PC-3 (cell line): Measurements from ENCODE around the gene EVL. TPM values are rescaled to one million over a fixed set of nuclear protein-coding genes. Genes with fewer than 3 reads are reported as not detected.
A peak's percentile ranks its signal among the peaks of the same experiment; 100 is the strongest.

Experiments
- ATAC-seq: fragments of 200-7000 bp; cut with Tn5 transposase; 2 replicates; pipeline ENCODE4 v1.9.1; 2020; ENCODE audit warnings: mild to moderate bottlenecking, moderate library complexity
- BruUV-seq: library from RNA; stranded (reverse); fragments of 400-500 nt; replicated peaks from 2 replicates; lab custom pipeline; 2021; lab: Mats Ljungman, UMichigan
- CTCF ChIA-PET: fragments of 300-600 bp; sonication (Branson Sonifier 250); formaldehyde crosslinking; loops from one replicate; lab custom pipeline; 2022; ENCODE audit warnings: antibody characterized with exemption; lab: Charles Lee
- POLR2A ChIA-PET: fragments of 300-600 bp; sonication (Branson Sonifier 250); formaldehyde crosslinking; loops from one replicate; lab custom pipeline; 2022; ENCODE audit warnings: antibody characterized with exemption; ENCODE audit not compliant: unreplicated experiment; lab: Charles Lee
- DNase-seq: peaks from one replicate; pipeline ENCODE4 v3.0.0-alpha.2; 2015
- H2AFZ ChIP-seq: fragments of 300-600 bp; sonication (generic); 2 replicates; pipeline ENCODE4 v1.6.0; 2016; ENCODE audit warnings: antibody characterized with exemption, low read length
- H3F3A ChIP-seq: fragments of 300-600 bp; sonication (generic); one replicate; pipeline ENCODE4 v1.6.0; 2017; ENCODE audit warnings: antibody characterized with exemption, low read length, control low read depth, mild to moderate bottlenecking; ENCODE audit not compliant: unreplicated experiment
- H3K27ac ChIP-seq: fragments of 300-600 bp; sonication (generic); 2 replicates; pipeline ENCODE4 v1.5.1; 2016; ENCODE audit warnings: mild to moderate bottlenecking, low read length
- H3K27me3 ChIP-seq: fragments of 300-600 bp; sonication (generic); 2 replicates; pipeline ENCODE4 v1.6.1; 2016; ENCODE audit warnings: low read length, mixed read lengths
- H3K36me3 ChIP-seq: fragments of 300-600 bp; sonication (generic); 2 replicates; pipeline ENCODE4 v1.6.1; 2016; ENCODE audit warnings: low read depth, mixed run types, low read length, mixed read lengths
- H3K4me1 ChIP-seq: fragments of 300-600 bp; sonication (generic); 2 replicates; pipeline ENCODE4 v1.5.1; 2016; ENCODE audit warnings: low read length; ENCODE audit not compliant: insufficient read depth
- H3K4me2 ChIP-seq: fragments of 300-600 bp; sonication (generic); 2 replicates; pipeline ENCODE4 v1.6.0; 2016; ENCODE audit warnings: low read length
- H3K4me3 ChIP-seq: fragments of 300-600 bp; sonication (generic); 2 replicates; pipeline ENCODE4 v1.5.1; 2016; ENCODE audit warnings: mild to moderate bottlenecking, low read length, mixed read lengths
- H3K79me2 ChIP-seq: fragments of 300-600 bp; sonication (generic); 2 replicates; pipeline ENCODE4 v1.6.1; 2017; ENCODE audit warnings: low read length, mixed read lengths
- H3K9ac ChIP-seq: fragments of 300-600 bp; sonication (generic); 2 replicates; pipeline ENCODE4 v1.6.0; 2016; ENCODE audit warnings: mild to moderate bottlenecking, low read length
- H3K9me2 ChIP-seq: fragments of 300-600 bp; sonication (generic); replicated peaks from 2 replicates; pipeline ENCODE4 v1.6.1; 2016; ENCODE audit warnings: mixed run types, low read length, mixed read lengths
- H3K9me3 ChIP-seq: fragments of 300-600 bp; sonication (generic); 2 replicates; pipeline ENCODE4 v1.6.1; 2016; ENCODE audit warnings: low read length, mixed read lengths
- H4K20me1 ChIP-seq: fragments of 300-600 bp; sonication (generic); 2 replicates; pipeline ENCODE4 v1.6.1; 2016; ENCODE audit warnings: low read length, mixed read lengths
- EZH2 ChIP-seq: fragments of 300-600 bp; sonication (generic); IDR thresholded peaks from one replicate; pipeline ENCODE4 v1.6.1; 2017; ENCODE audit warnings: antibody characterized with exemption, mild to moderate bottlenecking, low read length; ENCODE audit not compliant: unreplicated experiment
- EZH2phosphoT487 ChIP-seq: fragments of 300-600 bp; sonication (generic); IDR thresholded peaks from 2 replicates; pipeline ENCODE4 v1.6.1; 2018; ENCODE audit warnings: mild to moderate bottlenecking, antibody characterized with exemption, low read length, borderline replicate concordance
- intact Hi-C: fragments of 100-400 bp; cut with micrococcal nuclease; formaldehyde crosslinking; loops from 2 replicates; pipeline ENCODE4 v1.9.0; 2023
- total RNA-seq: library from RNA; depleted of rRNA; stranded (reverse); fragments of >200 nt; gene quantifications from 2 replicates; pipeline ENCODE4 v1.2.3, GENCODE V29; 2014
- TF ChIP-seq, protein P1 (sequence below): fragments of 300-600 bp; sonication (generic); conservative IDR thresholded peaks from 2 replicates; pipeline ENCODE4 v1.5.1; 2017; ENCODE audit warnings: antibody characterized with exemption, low read depth, mild to moderate bottlenecking, low read length

Gene EVL
- total RNA-seq, 1 experiment from 2014 or later: 26.5 TPM

DNA sequence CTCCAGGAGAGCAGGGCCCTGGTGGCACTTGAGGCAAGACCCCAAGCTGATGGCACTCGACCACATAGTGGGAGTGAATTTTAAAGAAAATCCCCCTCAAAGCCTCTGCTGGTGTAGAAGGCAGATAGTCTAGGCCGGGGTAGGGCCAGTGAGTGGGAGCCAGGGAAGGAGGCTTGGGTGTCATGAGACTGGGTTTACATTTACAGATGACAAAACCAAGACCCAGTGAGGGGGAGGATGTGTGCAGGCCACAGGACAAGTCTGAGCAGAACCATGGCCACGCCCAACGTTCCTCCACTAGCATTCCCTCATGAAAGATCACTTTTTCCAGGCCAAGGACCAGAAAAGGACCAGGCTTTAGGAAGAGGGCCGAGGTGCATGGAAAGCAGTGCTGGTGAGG lies 42.0 kb downstream of the EVL start:
- CTCF ChIA-PET: interaction anchor here (0.8 to 0.9 kb wide), 2 partner anchors 35 to 86 kb away, joined by 4 read pairs; no protein-coding TSS in a partner anchor
- intact Hi-C loops: loop anchor here (5.0 kb wide), 1 partner anchor 75 kb away; no protein-coding TSS in a partner anchor
- TF ChIP-seq EZH2 (no peak), EZH2phosphoT487 (no peak)
- TF ChIP-seq, protein P1, sequence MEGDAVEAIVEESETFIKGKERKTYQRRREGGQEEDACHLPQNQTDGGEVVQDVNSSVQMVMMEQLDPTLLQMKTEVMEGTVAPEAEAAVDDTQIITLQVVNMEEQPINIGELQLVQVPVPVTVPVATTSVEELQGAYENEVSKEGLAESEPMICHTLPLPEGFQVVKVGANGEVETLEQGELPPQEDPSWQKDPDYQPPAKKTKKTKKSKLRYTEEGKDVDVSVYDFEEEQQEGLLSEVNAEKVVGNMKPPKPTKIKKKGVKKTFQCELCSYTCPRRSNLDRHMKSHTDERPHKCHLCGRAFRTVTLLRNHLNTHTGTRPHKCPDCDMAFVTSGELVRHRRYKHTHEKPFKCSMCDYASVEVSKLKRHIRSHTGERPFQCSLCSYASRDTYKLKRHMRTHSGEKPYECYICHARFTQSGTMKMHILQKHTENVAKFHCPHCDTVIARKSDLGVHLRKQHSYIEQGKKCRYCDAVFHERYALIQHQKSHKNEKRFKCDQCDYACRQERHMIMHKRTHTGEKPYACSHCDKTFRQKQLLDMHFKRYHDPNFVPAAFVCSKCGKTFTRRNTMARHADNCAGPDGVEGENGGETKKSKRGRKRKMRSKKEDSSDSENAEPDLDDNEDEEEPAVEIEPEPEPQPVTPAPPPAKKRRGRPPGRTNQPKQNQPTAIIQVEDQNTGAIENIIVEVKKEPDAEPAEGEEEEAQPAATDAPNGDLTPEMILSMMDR: no peak
- Histone ChIP-seq H3K36me3 (no peaks in the 10 kb centered on the region), H3K27ac (no peak overlapping the region), H3K4me2 (no peak overlapping the region), H3K4me3 (no peak overlapping the region), H4K20me1 (no peaks in the 10 kb centered on the region), H3K4me1 (peaks cover 21% of the 10 kb centered on the region), H2AFZ (no peak overlapping the region), H3K9me2 (no peaks in the 10 kb centered on the region), H3K79me2 (no peaks in the 10 kb centered on the region), H3K9me3 (no peaks in the 10 kb centered on the region), H3K27me3 (no peaks in the 10 kb centered on the region), H3K9ac (no peak overlapping the region), H3F3A (no peaks in the 10 kb centered on the region)
- POLR2A ChIA-PET: no interaction called here
- DNase-seq: no peak
- BruUV-seq: no TSS peak
- no peak for ATAC-seq

DNA sequence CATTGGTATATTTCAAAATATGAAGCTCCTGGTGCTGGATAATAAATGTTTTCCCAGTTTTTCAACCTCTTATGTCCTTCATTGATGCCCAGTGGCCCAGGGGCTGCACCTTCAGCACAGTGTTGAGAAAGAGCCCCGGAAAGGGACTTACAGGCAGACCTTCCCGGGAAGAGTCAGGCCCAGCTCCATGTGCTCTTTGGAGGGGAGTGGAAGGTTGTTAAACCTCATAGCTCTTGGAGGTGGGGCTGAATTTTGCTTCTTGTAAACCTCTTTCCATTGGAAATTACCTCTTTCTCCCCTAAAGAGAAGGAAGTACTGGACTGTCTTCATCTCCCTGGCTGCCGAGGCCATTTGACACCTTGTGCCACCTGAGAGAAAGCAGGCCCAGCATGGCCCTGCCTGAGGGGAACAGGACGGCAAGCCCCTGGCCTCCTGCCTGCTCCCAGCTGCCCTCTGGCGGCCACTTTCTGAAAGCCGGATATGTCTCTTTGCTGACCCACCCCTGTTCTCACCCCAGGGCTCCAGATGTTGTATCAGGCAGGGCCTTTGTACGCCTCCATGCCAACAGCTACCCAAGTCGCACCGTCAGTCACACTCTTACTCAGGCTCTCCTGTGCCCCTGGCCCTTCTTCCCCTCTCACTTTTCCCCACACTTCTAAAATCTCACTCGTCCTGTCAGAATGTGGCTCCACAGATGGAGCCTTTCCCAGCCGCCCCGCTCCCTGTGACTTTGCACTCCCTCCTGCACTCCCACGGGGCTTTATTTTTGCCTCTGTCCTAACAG lies 43.0 kb downstream of the EVL start:
- intact Hi-C loops: loop anchor here (1.0 to 5.0 kb wide), 5 partner anchors 32 to 126 kb away; no protein-coding TSS in a partner anchor
- no peaks in the 10 kb centered on the region for H3K79me2 ChIP-seq
- DNase-seq: peak; percentile 82
- no peak overlapping the region for H3K4me3 ChIP-seq
- TF ChIP-seq EZH2: no peak
- TF ChIP-seq, protein P1: peak; percentile 93
- H3K9me3 ChIP-seq: no peaks in the 10 kb centered on the region
- POLR2A ChIA-PET: no interaction called here
- no peak overlapping the region for H3K9ac ChIP-seq
- CTCF ChIA-PET: interaction anchor here (0.6 to 0.9 kb wide), 6 partner anchors 34 to 113 kb away, joined by 3 to 4 read pairs (median 3); no protein-coding TSS in a partner anchor
- no peak overlapping the region for H3K27ac ChIP-seq
- H3K4me1 ChIP-seq: peaks cover 21% of the 10 kb centered on the region
- H3K9me2 ChIP-seq: no peaks in the 10 kb centered on the region
- H4K20me1 ChIP-seq: no peaks in the 10 kb centered on the region
- H3K36me3 ChIP-seq: no peaks in the 10 kb centered on the region
- H2AFZ ChIP-seq: 0 out of 2 replicates have a peak overlapping the region, but pooled peaks have one; percentile 15
- H3F3A ChIP-seq: no peaks in the 10 kb centered on the region
- peak; percentile 83 for ATAC-seq
- no peaks in the 10 kb centered on the region for H3K27me3 ChIP-seq
- BruUV-seq: no TSS peak
- H3K4me2 ChIP-seq: no peak overlapping the region
